ENCODE measurements around the gene CCL5.

The CCL5 gene

DNA sequence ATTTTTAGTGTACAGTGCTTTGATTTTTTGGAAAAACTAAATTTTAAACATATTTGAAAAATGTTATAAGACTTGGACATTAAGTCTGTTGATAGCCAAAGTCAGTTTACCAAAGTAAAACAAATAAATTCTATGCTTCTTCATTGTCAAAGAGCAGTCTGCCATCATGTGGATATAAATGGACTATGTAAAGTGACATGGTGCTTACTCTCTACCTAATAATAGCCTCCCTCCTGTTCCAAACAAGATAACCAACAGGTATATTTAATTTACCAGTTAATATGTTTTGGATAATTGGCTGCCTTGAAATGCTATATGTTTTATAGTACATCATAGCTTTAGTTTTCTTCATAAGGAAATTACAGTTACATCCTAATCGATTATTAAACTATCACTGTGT, 55.0 kb downstream of the CCL5 start:
- DNase-seq (ENCODE audit: extremely low read depth, low read depth): no peak
- TF ChIP-seq, protein P1, sequence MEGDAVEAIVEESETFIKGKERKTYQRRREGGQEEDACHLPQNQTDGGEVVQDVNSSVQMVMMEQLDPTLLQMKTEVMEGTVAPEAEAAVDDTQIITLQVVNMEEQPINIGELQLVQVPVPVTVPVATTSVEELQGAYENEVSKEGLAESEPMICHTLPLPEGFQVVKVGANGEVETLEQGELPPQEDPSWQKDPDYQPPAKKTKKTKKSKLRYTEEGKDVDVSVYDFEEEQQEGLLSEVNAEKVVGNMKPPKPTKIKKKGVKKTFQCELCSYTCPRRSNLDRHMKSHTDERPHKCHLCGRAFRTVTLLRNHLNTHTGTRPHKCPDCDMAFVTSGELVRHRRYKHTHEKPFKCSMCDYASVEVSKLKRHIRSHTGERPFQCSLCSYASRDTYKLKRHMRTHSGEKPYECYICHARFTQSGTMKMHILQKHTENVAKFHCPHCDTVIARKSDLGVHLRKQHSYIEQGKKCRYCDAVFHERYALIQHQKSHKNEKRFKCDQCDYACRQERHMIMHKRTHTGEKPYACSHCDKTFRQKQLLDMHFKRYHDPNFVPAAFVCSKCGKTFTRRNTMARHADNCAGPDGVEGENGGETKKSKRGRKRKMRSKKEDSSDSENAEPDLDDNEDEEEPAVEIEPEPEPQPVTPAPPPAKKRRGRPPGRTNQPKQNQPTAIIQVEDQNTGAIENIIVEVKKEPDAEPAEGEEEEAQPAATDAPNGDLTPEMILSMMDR (IDR thresholded peaks at IDR 0.05; ENCODE audit: low read depth, low read length): no peak

Data from AG09319 (cell line).